Smooth muscle cell (in vitro differentiated cells): ENCODE results near the gene CDC25C. TPM values are rescaled to one million over a fixed set of nuclear protein-coding genes. Genes with fewer than 3 reads are reported as not detected.

ENCODE experiments used
- DNase-seq: peaks from one replicate; lab custom pipeline; 2025; ENCODE audit not compliant: unreplicated experiment; lab: John Stamatoyannopoulos, UW
- H2AFZ ChIP-seq: fragments of 200-600 bp; sonication (generic); 2 replicates; pipeline ENCODE4 v1.6.0; 2016; ENCODE audit warnings: antibody characterized with exemption, low read depth, mild to moderate bottlenecking
- H3F3A ChIP-seq: fragments of 200-600 bp; sonication (generic); 2 replicates; pipeline ENCODE4 v1.6.0; 2017; ENCODE audit warnings: antibody characterized with exemption, low read depth
- H3K27ac ChIP-seq: fragments of 200-600 bp; sonication (generic); 2 replicates; pipeline ENCODE4 v1.5.1; 2016; ENCODE audit warnings: low read depth, mild to moderate bottlenecking
- H3K27me3 ChIP-seq: fragments of 200-600 bp; sonication (generic); 2 replicates; pipeline ENCODE4 v1.6.1; 2016; ENCODE audit warnings: low read depth, mild to moderate bottlenecking
- H3K36me3 ChIP-seq: fragments of 200-600 bp; sonication (generic); 2 replicates; pipeline ENCODE4 v1.5.1; 2016; ENCODE audit warnings: low read depth
- H3K4me1 ChIP-seq: fragments of 200-600 bp; sonication (generic); 2 replicates; pipeline ENCODE4 v1.5.1; 2016; ENCODE audit warnings: low read depth
- H3K4me2 ChIP-seq: fragments of 200-600 bp; sonication (generic); 2 replicates; pipeline ENCODE4 v1.6.0; 2016; ENCODE audit warnings: mild to moderate bottlenecking
- H3K4me3 ChIP-seq: fragments of 200-600 bp; sonication (generic); 2 replicates; pipeline ENCODE4 v1.5.1; 2016; ENCODE audit warnings: mild to moderate bottlenecking
- H3K79me2 ChIP-seq: fragments of 200-600 bp; sonication (generic); 2 replicates; pipeline ENCODE4 v1.6.0; 2016; ENCODE audit warnings: low read depth, mild to moderate bottlenecking
- H3K9ac ChIP-seq: fragments of 200-600 bp; sonication (generic); 2 replicates; pipeline ENCODE4 v1.6.0; 2016; ENCODE audit warnings: low read depth
- H3K9me3 ChIP-seq: fragments of 200-600 bp; sonication (generic); replicated peaks from 2 replicates; pipeline ENCODE4 v1.5.1; 2016; ENCODE audit warnings: low read depth
- H4K20me1 ChIP-seq: fragments of 200-600 bp; sonication (generic); 2 replicates; pipeline ENCODE4 v1.6.0; 2016; ENCODE audit warnings: low read depth
- WGBS: methylation state at CpG from one replicate; pipeline ENCODE4 v1.1.7; 2016; ENCODE audit warnings: low lambda C conversion rate; 5-methylcytosine and 5-hydroxymethylcytosine counted together
- polyA plus RNA-seq: library from polyadenylated mRNA; unstranded; fragments of >200 nt; fragmentation: Nextera tagmentation; extraction: Ambion mirVana; gene quantifications from 2 replicates; pipeline ENCODE4 v1.2.1, GENCODE V29; 2016
- total RNA-seq: library from RNA; depleted of rRNA; stranded (reverse); fragments of >200 nt; gene quantifications from 2 replicates; pipeline ENCODE4 v1.2.3, GENCODE V29; 2014
- TF ChIP-seq, protein P1 (sequence below): fragments of 200-600 bp; sonication (generic); IDR thresholded peaks from 2 replicates; pipeline ENCODE4 v1.5.1; 2017; ENCODE audit warnings: borderline replicate concordance, mild to moderate bottlenecking, antibody characterized with exemption; ENCODE audit not compliant: insufficient read depth, poor library complexity, severe bottlenecking

Gene CDC25C
- total and polyA plus RNA-seq, 2 experiments from 2014 or later = 2.6 to 3.0 TPM

DNA sequence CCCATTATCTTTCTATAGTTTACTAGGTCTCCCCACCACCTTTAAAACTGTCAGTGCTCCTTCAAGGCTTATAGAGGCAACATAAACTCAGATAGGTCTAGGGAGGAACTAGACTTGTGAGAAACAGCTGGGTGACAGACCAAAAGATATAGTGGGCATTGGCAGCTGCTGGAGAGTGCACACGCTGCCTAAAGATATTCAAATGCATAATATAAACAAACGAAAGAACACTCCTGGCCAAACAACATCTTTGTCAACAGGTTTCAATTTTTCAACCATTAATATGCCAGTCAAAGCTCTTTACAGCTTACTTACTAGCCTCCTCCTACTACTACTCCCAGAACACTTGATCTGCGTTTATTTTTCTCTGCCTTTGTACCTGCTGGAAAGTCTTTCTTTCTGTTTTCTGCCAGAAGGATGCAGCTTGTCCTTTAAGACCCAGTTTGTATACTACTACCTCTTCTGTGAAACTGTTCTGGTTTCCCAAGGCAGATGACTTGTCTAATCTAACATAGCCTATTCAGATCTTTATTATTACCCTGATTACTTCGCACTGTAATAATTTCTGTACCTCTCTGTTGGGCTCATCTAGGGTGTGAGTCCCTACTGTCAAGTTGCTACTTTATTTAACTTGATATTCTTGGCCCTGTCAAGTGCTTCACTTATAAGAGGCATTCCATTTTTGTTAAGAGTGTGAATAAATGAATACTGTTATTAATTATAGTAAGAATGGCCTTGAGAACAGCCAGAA, 35.2 kb upstream of the CDC25C start:
- TF ChIP-seq, protein P1, sequence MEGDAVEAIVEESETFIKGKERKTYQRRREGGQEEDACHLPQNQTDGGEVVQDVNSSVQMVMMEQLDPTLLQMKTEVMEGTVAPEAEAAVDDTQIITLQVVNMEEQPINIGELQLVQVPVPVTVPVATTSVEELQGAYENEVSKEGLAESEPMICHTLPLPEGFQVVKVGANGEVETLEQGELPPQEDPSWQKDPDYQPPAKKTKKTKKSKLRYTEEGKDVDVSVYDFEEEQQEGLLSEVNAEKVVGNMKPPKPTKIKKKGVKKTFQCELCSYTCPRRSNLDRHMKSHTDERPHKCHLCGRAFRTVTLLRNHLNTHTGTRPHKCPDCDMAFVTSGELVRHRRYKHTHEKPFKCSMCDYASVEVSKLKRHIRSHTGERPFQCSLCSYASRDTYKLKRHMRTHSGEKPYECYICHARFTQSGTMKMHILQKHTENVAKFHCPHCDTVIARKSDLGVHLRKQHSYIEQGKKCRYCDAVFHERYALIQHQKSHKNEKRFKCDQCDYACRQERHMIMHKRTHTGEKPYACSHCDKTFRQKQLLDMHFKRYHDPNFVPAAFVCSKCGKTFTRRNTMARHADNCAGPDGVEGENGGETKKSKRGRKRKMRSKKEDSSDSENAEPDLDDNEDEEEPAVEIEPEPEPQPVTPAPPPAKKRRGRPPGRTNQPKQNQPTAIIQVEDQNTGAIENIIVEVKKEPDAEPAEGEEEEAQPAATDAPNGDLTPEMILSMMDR = no peak
- Histone ChIP-seq H3K79me2 (peaks cover 100% of the 10 kb centered on the region), H3K4me2 (no peak overlapping the region), H3K36me3 (no peaks in the 10 kb centered on the region), H3K4me1 (no peaks in the 10 kb centered on the region), H3K9ac (no peak overlapping the region), H4K20me1 (peaks cover 100% of the 10 kb centered on the region), H3K27ac (no peak overlapping the region), H3F3A (no peaks in the 10 kb centered on the region), H3K4me3 (no peak overlapping the region), H3K9me3 (no peaks in the 10 kb centered on the region), H2AFZ (no peak overlapping the region), H3K27me3 (no peaks in the 10 kb centered on the region)
- WGBS = 77% methylated on average over 4 of the region's 4 CpGs
- DNase-seq = no peak

DNA sequence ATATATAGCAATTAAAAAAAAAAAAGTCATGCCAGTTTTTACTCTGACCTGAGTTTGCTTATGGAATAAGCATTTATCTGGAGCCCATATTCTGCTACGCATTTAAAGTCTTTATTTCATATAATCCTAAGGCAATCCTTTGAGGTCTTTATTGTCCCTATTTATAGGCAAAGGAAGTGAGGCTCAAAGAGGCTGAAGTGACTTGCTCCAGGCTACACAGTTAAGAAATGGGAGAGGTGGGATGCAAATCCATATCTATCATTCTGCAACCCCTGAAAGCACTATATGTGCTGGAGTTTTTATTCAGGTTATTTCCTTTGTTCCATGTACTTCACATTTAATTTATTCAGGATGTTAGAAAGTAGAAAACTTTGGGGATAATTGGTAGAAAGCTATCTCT, 33.0 kb upstream of the CDC25C start:
- Histone ChIP-seq H3F3A (no peaks in the 10 kb centered on the region), H4K20me1 (peaks cover 100% of the 10 kb centered on the region), H3K79me2 (peaks cover 100% of the 10 kb centered on the region), H2AFZ (no peak overlapping the region), H3K9ac (no peak overlapping the region), H3K4me3 (no peak overlapping the region), H3K27me3 (no peaks in the 10 kb centered on the region), H3K4me2 (no peak overlapping the region), H3K27ac (no peak overlapping the region), H3K9me3 (no peaks in the 10 kb centered on the region), H3K4me1 (no peaks in the 10 kb centered on the region), H3K36me3 (no peaks in the 10 kb centered on the region)
- 86% methylated on average over 1 of the region's 1 CpG for WGBS
- TF ChIP-seq, protein P1 = no peak
- DNase-seq = no peak

DNA sequence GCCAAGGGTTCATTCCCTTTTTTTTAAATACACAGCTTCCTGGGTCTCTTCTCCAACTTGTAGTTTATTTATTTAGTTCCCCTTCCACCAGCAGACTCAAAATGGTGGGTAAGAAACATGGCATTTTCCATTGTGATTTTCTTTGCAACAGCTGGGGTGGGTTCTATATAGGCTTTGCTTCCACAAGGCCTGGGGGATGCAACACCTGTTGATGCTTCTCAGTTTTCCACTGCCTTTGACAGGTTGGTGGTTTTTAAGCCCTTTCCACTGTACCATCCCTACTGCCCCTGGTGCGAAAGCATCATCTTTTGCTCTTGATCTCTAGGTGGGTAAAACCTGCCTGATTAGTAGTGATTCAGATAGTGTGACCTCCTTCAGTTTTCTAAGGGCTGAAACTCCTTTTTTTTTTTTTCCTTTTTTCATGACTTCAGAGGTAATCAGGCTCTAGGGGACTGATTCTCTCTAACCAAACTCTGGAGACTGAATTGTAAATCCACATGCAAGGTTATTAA, 29.4 kb upstream of the CDC25C start:
- Histone ChIP-seq H3K79me2 (peaks cover 100% of the 10 kb centered on the region), H4K20me1 (peaks cover 95% of the 10 kb centered on the region), H3K4me2 (no peak overlapping the region), H3K9me3 (no peaks in the 10 kb centered on the region), H3K27ac (no peak overlapping the region), H3K4me1 (no peaks in the 10 kb centered on the region), H3K27me3 (no peaks in the 10 kb centered on the region), H3K9ac (no peak overlapping the region), H2AFZ (no peak overlapping the region), H3F3A (no peaks in the 10 kb centered on the region), H3K4me3 (no peak overlapping the region), H3K36me3 (no peaks in the 10 kb centered on the region)
- TF ChIP-seq, protein P1 = no peak
- WGBS = 85% methylated on average over 1 of the region's 1 CpG
- no peak for DNase-seq

DNA sequence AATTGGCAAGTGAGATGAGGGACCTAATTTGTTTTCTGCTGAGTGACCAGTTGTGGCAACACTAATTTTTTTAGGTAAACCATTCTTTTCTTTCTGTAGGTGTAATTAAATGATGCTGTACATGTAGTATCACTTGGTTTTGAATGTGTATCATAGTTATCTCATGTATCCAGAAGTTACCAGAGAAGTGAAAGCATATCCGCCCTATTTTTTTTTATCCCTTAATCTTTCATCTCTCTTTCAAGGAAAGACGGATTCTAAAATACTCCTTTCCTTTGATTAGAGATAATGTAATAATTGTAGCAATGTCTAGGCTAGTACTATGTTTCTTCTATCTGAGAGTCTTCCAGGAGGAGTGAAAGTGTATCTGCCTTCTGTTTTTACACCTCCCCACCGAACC, 28.0 kb upstream of the CDC25C start:
- Histone ChIP-seq H3K4me3 (no peak overlapping the region), H3K4me1 (peaks cover 11% of the 10 kb centered on the region), H3K79me2 (peaks cover 100% of the 10 kb centered on the region), H3K27me3 (no peaks in the 10 kb centered on the region), H3K9ac (no peak overlapping the region), H2AFZ (no peak overlapping the region), H3K36me3 (no peaks in the 10 kb centered on the region), H4K20me1 (peaks cover 95% of the 10 kb centered on the region), H3F3A (peaks cover 3% of the 10 kb centered on the region), H3K27ac (no peak overlapping the region), H3K9me3 (no peaks in the 10 kb centered on the region), H3K4me2 (no peak overlapping the region)
- TF ChIP-seq, protein P1 = no peak
- no peak for DNase-seq
- whole genome bisulfite sequencing = 93% methylated on average over 3 of the region's 3 CpGs
